Measurements from ENCODE around the gene ZNF746. TPM values are rescaled to one million over a fixed set of nuclear protein-coding genes. Genes with fewer than 3 reads are reported as not detected.

Gene ZNF746
- total and polyA plus RNA-seq, 2 donors (not counting 1 experiment from before 2014, with no cell fraction given), result 5.9 to 21.5 TPM

- H3K79me2 ChIP-seq (ENCODE audit: control insufficient read depth, insufficient read depth, low read length), result no peaks in the 10 kb centered on the region
- no peak overlapping the region for H3K27ac ChIP-seq (ENCODE audit: insufficient read depth, low read length)
- H3K9ac ChIP-seq (ENCODE audit: insufficient read depth, low read length), result no peak overlapping the region
- H3K4me1 ChIP-seq (ENCODE audit: control insufficient read depth, extremely low read depth, insufficient read depth, low read length), result no peaks in the 10 kb centered on the region
- H2AFZ ChIP-seq (ENCODE audit: low read length), result no peak overlapping the region
- no peak for DNase-seq (ENCODE audit: low read depth in 2 of 2)
- TF ChIP-seq CTCF (conservative IDR thresholded peaks at IDR 0.05 in 1 of 2, IDR thresholded peaks at IDR 0.05 in 1 of 2; ENCODE audit: low read depth in 1 of 2, low read length in 2 of 2) (no peak), EZH2 (IDR thresholded peaks at IDR 0.05; ENCODE audit: low read length, missing control alignments) (no peak)
- no peak overlapping the region for H3K4me2 ChIP-seq (ENCODE audit: extremely low read depth, insufficient read depth, low read length)
- H3K9me3 ChIP-seq (ENCODE audit: control insufficient read depth, insufficient read depth, low read depth, low read length), result no peaks in the 10 kb centered on the region
- H3K36me3 ChIP-seq (ENCODE audit: control insufficient read depth, insufficient read depth, low read length), result no peaks in the 10 kb centered on the region
- no peaks in the 10 kb centered on the region for H3K27me3 ChIP-seq (ENCODE audit: control insufficient read depth, insufficient read depth, low read length)
- no peaks in the 10 kb centered on the region for H4K20me1 ChIP-seq (ENCODE audit: control insufficient read depth, extremely low read depth, insufficient read depth, low read length)
- H3K4me3 ChIP-seq (replicated peaks in 1 of 4; ENCODE audit: control extremely low read depth in 1 of 4, insufficient read depth in 1 of 4, low read depth in 3 of 4, low read length in 4 of 4), result no peak overlapping the region
Observed at GRCh38 chr7:149527414-149527813, 29.8 kb upstream of the ZNF746 start.

GRCh38 chr7:149525280-149525679, 27.7 kb upstream of the ZNF746 start:
- Histone ChIP-seq H3K27ac (ENCODE audit: insufficient read depth, low read length) (no peak overlapping the region), H2AFZ (ENCODE audit: low read length) (no peak overlapping the region), H3K9me3 (ENCODE audit: control insufficient read depth, insufficient read depth, low read depth, low read length) (no peaks in the 10 kb centered on the region), H3K36me3 (ENCODE audit: control insufficient read depth, insufficient read depth, low read length) (no peaks in the 10 kb centered on the region), H3K4me3 (replicated peaks in 1 of 4; ENCODE audit: control extremely low read depth in 1 of 4, insufficient read depth in 1 of 4, low read depth in 3 of 4, low read length in 4 of 4) (no peak overlapping the region), H3K79me2 (ENCODE audit: control insufficient read depth, insufficient read depth, low read length) (no peaks in the 10 kb centered on the region), H3K27me3 (ENCODE audit: control insufficient read depth, insufficient read depth, low read length) (no peaks in the 10 kb centered on the region), H3K9ac (ENCODE audit: insufficient read depth, low read length) (no peak overlapping the region), H4K20me1 (ENCODE audit: control insufficient read depth, extremely low read depth, insufficient read depth, low read length) (no peaks in the 10 kb centered on the region), H3K4me1 (ENCODE audit: control insufficient read depth, extremely low read depth, insufficient read depth, low read length) (no peaks in the 10 kb centered on the region), H3K4me2 (ENCODE audit: extremely low read depth, insufficient read depth, low read length) (no peak overlapping the region)
- no peak for TF ChIP-seq EZH2 (IDR thresholded peaks at IDR 0.05; ENCODE audit: low read length, missing control alignments)
- TF ChIP-seq CTCF (conservative IDR thresholded peaks at IDR 0.05 in 1 of 2, IDR thresholded peaks at IDR 0.05 in 1 of 2; ENCODE audit: low read depth in 1 of 2, low read length in 2 of 2), result no peak
- no peak for DNase-seq (ENCODE audit: low read depth in 2 of 2)

- DNase-seq (ENCODE audit: low read depth in 2 of 2), result no peak
- no peaks in the 10 kb centered on the region for H3K36me3 ChIP-seq (ENCODE audit: control insufficient read depth, insufficient read depth, low read length)
- H3K4me3 ChIP-seq (replicated peaks in 1 of 4; ENCODE audit: control extremely low read depth in 1 of 4, insufficient read depth in 1 of 4, low read depth in 3 of 4, low read length in 4 of 4), result no peak overlapping the region
- no peaks in the 10 kb centered on the region for H3K27me3 ChIP-seq (ENCODE audit: control insufficient read depth, insufficient read depth, low read length)
- no peaks in the 10 kb centered on the region for H3K4me1 ChIP-seq (ENCODE audit: control insufficient read depth, extremely low read depth, insufficient read depth, low read length)
- no peaks in the 10 kb centered on the region for H3K9me3 ChIP-seq (ENCODE audit: control insufficient read depth, insufficient read depth, low read depth, low read length)
- H3K27ac ChIP-seq (ENCODE audit: insufficient read depth, low read length), result no peak overlapping the region
- H3K9ac ChIP-seq (ENCODE audit: insufficient read depth, low read length), result no peak overlapping the region
- no peak overlapping the region for H2AFZ ChIP-seq (ENCODE audit: low read length)
- TF ChIP-seq CTCF (conservative IDR thresholded peaks at IDR 0.05 in 1 of 2, IDR thresholded peaks at IDR 0.05 in 1 of 2; ENCODE audit: low read depth in 1 of 2, low read length in 2 of 2), result no peak
- TF ChIP-seq EZH2 (IDR thresholded peaks at IDR 0.05; ENCODE audit: low read length, missing control alignments), result no peak
- no peaks in the 10 kb centered on the region for H4K20me1 ChIP-seq (ENCODE audit: control insufficient read depth, extremely low read depth, insufficient read depth, low read length)
- H3K4me2 ChIP-seq (ENCODE audit: extremely low read depth, insufficient read depth, low read length), result no peak overlapping the region
- H3K79me2 ChIP-seq (ENCODE audit: control insufficient read depth, insufficient read depth, low read length), result no peaks in the 10 kb centered on the region
Observed at GRCh38 chr7:149524394-149524793, 26.8 kb upstream of the ZNF746 start.
